DOHH2 (cell line): ENCODE results near the gene HOTAIR.

Experiments
- H3F3A ChIP-seq: fragments of 200-600 bp; sonication (generic), shearing (Covaris generic); 2 replicates; pipeline ENCODE4 v1.6.0; 2016; ENCODE audit warnings: antibody characterized with exemption, mild to moderate bottlenecking; ENCODE audit not compliant: control insufficient read depth, insufficient read depth
- H3K27ac ChIP-seq: fragments of 200-600 bp; sonication (generic); 2 replicates; pipeline ENCODE4 v1.5.1; 2014; ENCODE audit warnings: low read depth, mild to moderate bottlenecking, low read length, moderate library complexity
- H3K27me3 ChIP-seq: fragments of 200-600 bp; sonication (generic); 2 replicates; pipeline ENCODE4 v1.6.1; 2014; ENCODE audit warnings: mild to moderate bottlenecking, low read length, mixed read lengths; ENCODE audit not compliant: control insufficient read depth
- H3K36me3 ChIP-seq: fragments of 200-600 bp; sonication (generic); 2 replicates; pipeline ENCODE4 v1.6.1; 2014; ENCODE audit warnings: mild to moderate bottlenecking, low read length, moderate library complexity, mixed read lengths; ENCODE audit not compliant: control insufficient read depth
- H3K4me1 ChIP-seq: fragments of 200-600 bp; sonication (generic); 2 replicates; pipeline ENCODE4 v1.6.1; 2014; ENCODE audit warnings: mild to moderate bottlenecking, low read length, mixed read lengths; ENCODE audit not compliant: control insufficient read depth
- H3K4me2 ChIP-seq: fragments of 200-600 bp; sonication (generic); 2 replicates; pipeline ENCODE4 v1.6.0; 2014; ENCODE audit warnings: mild to moderate bottlenecking, low read length, moderate library complexity
- H3K4me3 ChIP-seq: fragments of 200-600 bp; sonication (generic); 2 replicates; pipeline ENCODE4 v1.5.1; 2014; ENCODE audit warnings: mild to moderate bottlenecking, low read length, mixed read lengths
- H3K79me2 ChIP-seq: fragments of 200-600 bp; sonication (generic); 2 replicates; pipeline ENCODE4 v1.6.1; 2014; ENCODE audit warnings: mild to moderate bottlenecking, low read length, mixed read lengths; ENCODE audit not compliant: control insufficient read depth
- H3K9me2 ChIP-seq: fragments of 200-600 bp; sonication (generic); replicated peaks from 2 replicates; pipeline ENCODE4 v1.6.1; 2014; ENCODE audit warnings: mild to moderate bottlenecking, low read length, mixed read lengths; ENCODE audit not compliant: control insufficient read depth
- H3K9me3 ChIP-seq: fragments of 200-600 bp; sonication (generic); 2 replicates; pipeline ENCODE4 v1.6.1; 2014; ENCODE audit warnings: antibody characterized with exemption, low read length, mixed read lengths; ENCODE audit not compliant: control insufficient read depth, insufficient read depth
- H4K20me1 ChIP-seq: fragments of 200-600 bp; sonication (generic); 2 replicates; pipeline ENCODE4 v1.6.0; 2014; ENCODE audit warnings: low read depth, mild to moderate bottlenecking, antibody characterized with exemption, low read length, moderate library complexity; ENCODE audit not compliant: control insufficient read depth, insufficient read depth
- EZH2phosphoT487 ChIP-seq: fragments of 200-600 bp; sonication (generic); IDR thresholded peaks from 2 replicates; pipeline ENCODE4 v1.6.1; 2017; ENCODE audit warnings: borderline replicate concordance, mild to moderate bottlenecking, antibody characterized with exemption, low read length, moderate library complexity, mixed read lengths
- TF ChIP-seq, protein P1 (sequence below): fragments of 200-600 bp; sonication (generic); IDR thresholded peaks from one replicate; pipeline ENCODE4 v1.5.1; 2014; ENCODE audit warnings: antibody characterized with exemption, mild to moderate bottlenecking, low read depth, low read length; ENCODE audit not compliant: poor library complexity, severe bottlenecking

HOTAIR gene

DNA sequence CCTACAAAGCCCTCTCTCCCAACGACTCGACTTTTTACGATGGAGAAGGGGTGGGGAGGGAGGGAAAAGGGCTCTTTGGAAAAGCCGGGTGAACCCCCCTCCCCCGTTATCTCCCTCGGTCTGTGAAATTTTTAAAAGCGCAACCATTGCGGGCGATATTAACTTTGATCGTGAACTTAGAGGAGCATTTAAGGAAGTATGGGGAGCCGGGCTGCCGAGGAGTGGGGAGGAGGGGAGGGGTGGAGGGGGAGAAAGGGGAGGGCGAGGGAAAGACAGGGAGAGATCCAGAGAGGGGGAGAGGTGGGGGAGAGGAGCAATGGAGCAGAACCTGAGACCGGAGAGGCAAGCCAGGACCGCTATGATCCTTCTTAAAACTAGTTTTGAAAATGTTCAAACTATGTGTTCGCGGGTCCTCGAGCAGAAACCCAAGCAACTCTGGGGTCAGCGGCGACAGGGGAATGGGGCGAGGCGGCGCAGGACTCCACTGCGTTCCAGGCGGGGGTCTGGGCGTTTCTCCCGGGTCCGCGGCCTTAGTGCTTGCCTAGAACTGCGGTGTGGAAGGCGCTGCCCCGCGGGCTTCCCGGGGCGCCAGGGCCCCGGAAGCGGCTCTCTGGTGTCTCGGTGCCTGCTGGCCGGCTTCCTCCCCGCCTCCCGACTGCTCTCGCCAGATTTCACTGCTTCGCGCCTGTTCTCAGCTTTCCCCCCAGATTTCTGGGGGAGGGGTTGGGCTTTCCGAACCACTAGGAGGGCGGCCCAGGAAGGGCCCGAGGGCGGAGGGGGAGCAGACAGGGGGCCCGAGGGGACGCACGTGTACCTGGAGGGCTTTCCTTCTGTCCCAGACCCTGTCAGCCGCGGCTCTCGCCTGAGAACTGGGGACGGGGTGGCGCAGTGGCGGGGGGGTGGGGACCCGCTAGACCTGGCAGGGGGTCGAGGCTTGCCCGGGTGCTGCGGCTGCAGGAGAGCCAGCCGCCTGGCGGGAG is at the start of gene HOTAIR:
TSS of gene HOTAIR (minus strand) at position 871 of the 980 bp plus-strand sequence.
- H3K4me3 ChIP-seq, result peak within 1 kb of the TSS; percentile 69
- H3K36me3 ChIP-seq, result no peaks in the 10 kb centered on the region
- H3K79me2 ChIP-seq, result no peaks in the 10 kb centered on the region
- H3K9me3 ChIP-seq, result no peaks in the 10 kb centered on the region
- no peaks in the 10 kb centered on the region for H3F3A ChIP-seq
- peaks cover 65% of the 10 kb centered on the region for H3K27me3 ChIP-seq
- peak within 1 kb of the TSS; percentile 22 for H3K27ac ChIP-seq
- peak within 1 kb of the TSS; percentile 71 for H3K4me2 ChIP-seq
- no peaks in the 10 kb centered on the region for H3K9me2 ChIP-seq
- peaks cover 38% of the 10 kb centered on the region for H3K4me1 ChIP-seq
- H4K20me1 ChIP-seq, result no peaks in the 10 kb centered on the region; the same call in 1 of the 2 replicates
- TF ChIP-seq, protein P1, sequence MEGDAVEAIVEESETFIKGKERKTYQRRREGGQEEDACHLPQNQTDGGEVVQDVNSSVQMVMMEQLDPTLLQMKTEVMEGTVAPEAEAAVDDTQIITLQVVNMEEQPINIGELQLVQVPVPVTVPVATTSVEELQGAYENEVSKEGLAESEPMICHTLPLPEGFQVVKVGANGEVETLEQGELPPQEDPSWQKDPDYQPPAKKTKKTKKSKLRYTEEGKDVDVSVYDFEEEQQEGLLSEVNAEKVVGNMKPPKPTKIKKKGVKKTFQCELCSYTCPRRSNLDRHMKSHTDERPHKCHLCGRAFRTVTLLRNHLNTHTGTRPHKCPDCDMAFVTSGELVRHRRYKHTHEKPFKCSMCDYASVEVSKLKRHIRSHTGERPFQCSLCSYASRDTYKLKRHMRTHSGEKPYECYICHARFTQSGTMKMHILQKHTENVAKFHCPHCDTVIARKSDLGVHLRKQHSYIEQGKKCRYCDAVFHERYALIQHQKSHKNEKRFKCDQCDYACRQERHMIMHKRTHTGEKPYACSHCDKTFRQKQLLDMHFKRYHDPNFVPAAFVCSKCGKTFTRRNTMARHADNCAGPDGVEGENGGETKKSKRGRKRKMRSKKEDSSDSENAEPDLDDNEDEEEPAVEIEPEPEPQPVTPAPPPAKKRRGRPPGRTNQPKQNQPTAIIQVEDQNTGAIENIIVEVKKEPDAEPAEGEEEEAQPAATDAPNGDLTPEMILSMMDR, result no peak
- no peak for TF ChIP-seq EZH2phosphoT487

DNA sequence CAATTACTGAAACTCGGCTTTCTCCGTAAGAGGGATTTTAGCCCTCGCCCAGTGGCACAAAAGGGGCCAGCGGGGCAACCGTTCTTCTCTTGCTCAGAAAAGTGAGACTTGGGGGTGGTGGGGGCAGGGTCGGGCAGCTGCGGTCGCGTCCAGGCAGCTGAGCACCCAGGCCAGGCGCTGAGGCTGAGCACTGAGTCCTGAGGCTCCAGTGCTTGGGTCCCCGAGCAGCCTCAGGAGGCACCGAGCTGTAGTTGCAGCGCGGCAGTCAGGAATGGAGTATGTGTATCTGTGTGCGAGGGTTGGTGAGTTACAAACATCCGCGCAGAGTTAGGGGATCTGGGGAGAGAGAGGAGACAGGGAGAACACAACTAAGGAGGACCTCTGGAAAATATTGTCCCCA is 49.4 kb upstream of the HOTAIR start:
- H3K4me1 ChIP-seq, result peaks cover 22% of the 10 kb centered on the region
- H3K9me2 ChIP-seq, result no peaks in the 10 kb centered on the region
- no peaks in the 10 kb centered on the region for H3K36me3 ChIP-seq
- no peak overlapping the region for H3K4me2 ChIP-seq
- TF ChIP-seq EZH2phosphoT487, result no peak
- TF ChIP-seq, protein P1, result no peak
- H3F3A ChIP-seq, result 0 out of 2 replicates have a peak, but pooled peaks cover 2% of the 10 kb centered on the region
- no peaks in the 10 kb centered on the region for H3K9me3 ChIP-seq
- no peaks in the 10 kb centered on the region for H4K20me1 ChIP-seq
- no peak overlapping the region for H3K4me3 ChIP-seq
- H3K79me2 ChIP-seq, result no peaks in the 10 kb centered on the region
- no peak overlapping the region for H3K27ac ChIP-seq
- H3K27me3 ChIP-seq, result peaks cover 49% of the 10 kb centered on the region

DNA sequence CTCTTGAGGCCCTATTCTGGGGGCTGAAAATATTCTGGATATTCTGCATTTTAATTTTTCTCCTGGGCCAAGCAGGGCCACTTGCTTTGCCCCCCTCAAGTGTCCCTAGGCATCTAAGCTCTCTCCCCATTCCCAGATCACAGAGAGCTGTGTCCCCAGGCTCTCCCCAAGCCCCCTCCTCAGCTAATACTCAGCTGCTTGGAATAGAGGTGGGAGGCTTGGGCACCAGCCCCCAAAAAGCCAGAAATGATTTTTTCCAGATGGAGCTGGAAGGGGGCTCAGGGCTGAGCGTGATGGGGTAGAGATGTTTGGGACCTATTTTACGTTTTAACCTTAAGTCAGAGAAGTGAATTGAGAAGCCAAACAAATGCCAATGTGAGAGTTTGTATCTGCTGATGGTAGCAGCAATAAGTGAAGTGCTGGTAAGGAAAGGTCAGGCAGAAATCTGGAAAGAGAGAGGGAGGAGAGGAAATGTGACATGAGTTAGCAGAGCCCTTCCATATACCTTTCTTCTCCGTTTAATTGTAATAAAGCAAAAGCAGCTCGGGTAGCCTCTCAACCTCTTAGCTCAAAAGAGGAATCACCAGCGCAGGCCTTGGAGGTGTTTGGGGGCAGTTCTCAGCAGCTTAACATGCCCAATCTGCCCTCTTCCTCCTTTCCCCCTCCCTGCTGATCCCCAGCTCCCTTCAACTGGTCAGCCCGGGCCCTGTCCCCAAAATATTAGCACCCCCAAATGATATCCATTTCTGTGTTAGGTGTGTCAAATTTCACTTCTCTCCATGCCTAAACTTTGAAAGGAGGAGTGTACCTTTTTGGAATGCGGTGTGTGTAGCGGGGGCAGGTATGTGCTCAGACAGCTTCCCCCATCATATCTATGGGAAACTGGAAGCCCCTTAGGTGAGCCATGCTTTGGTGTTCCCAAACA is 48.5 kb upstream of the HOTAIR start:
- TF ChIP-seq EZH2phosphoT487, result no peak
- TF ChIP-seq, protein P1, result no peak
- Histone ChIP-seq H3K4me3 (no peak overlapping the region), H3K27me3 (peaks cover 42% of the 10 kb centered on the region), H3K27ac (no peak overlapping the region), H3K9me3 (no peaks in the 10 kb centered on the region), H3K9me2 (no peaks in the 10 kb centered on the region), H3K4me1 (peaks cover 21% of the 10 kb centered on the region), H3F3A (0 out of 2 replicates have a peak, but pooled peaks cover 2% of the 10 kb centered on the region), H3K79me2 (0 out of 2 replicates have a peak, but pooled peaks cover 3% of the 10 kb centered on the region), H3K36me3 (no peaks in the 10 kb centered on the region), H4K20me1 (no peaks in the 10 kb centered on the region), H3K4me2 (no peak overlapping the region)
